ENCODE data around the gene CMSS1.

- TF ChIP-seq, protein P1, sequence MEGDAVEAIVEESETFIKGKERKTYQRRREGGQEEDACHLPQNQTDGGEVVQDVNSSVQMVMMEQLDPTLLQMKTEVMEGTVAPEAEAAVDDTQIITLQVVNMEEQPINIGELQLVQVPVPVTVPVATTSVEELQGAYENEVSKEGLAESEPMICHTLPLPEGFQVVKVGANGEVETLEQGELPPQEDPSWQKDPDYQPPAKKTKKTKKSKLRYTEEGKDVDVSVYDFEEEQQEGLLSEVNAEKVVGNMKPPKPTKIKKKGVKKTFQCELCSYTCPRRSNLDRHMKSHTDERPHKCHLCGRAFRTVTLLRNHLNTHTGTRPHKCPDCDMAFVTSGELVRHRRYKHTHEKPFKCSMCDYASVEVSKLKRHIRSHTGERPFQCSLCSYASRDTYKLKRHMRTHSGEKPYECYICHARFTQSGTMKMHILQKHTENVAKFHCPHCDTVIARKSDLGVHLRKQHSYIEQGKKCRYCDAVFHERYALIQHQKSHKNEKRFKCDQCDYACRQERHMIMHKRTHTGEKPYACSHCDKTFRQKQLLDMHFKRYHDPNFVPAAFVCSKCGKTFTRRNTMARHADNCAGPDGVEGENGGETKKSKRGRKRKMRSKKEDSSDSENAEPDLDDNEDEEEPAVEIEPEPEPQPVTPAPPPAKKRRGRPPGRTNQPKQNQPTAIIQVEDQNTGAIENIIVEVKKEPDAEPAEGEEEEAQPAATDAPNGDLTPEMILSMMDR (IDR thresholded peaks at IDR 0.05 in 4 of 5, conservative IDR thresholded peaks at IDR 0.05 in 1 of 5) = no peak
- no peak for TF ChIP-seq POLR2A (IDR thresholded peaks at IDR 0.05)
These were observed 103.7 kb downstream of the CMSS1 start for GRCh38 chr3:99921377-99921695.
